ENCODE measurements around the gene STEAP1B. TPM values are rescaled to one million over a fixed set of nuclear protein-coding genes. Genes with fewer than 3 reads are reported as not detected.

STEAP1B gene
- total and polyA plus RNA-seq, 2 of the 4 experiments (the other 2 are of a cell fraction) = 7.9 to 13.8 TPM

DNA sequence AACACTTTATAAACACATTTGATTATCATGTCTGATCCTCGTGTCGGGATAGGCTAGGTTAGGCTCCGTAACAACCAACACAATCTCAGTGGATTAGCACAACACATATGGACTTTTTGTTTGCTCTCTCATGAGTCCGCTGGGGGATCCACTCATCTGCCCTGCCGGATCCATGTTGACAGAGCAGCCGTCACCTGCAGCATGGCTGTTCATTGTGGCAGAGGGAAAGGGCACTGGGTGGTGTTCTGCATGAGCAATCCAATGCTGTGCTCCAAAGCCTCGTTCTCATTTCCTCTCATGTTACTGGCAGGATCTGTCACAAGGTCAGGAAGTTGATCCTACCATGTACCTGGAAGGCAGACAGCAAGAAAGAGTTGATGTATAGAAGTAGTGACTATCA is 80.5 kb downstream of the STEAP1B start:
- no peak overlapping the region for H3K4ac ChIP-seq (ENCODE audit: low read depth, low read length)
- no peak overlapping the region for H4K8ac ChIP-seq (ENCODE audit: low read depth in 2 of 2, low read length in 2 of 2)
- H4K91ac ChIP-seq (ENCODE audit: insufficient read depth, low read depth, low read length) = no peak overlapping the region
- no peaks in the 10 kb centered on the region for H4K20me1 ChIP-seq (ENCODE audit: insufficient read depth, low read length)
- WGBS, 2 experiments (ENCODE audit: extremely low coverage in 2 of 2, insufficient read length in 1 of 2) = 80% methylated on average over 1 of the region's 7 CpGs; no CpG with 5 or more reads in 1 of the 2 experiments
- no TSS peak for BruUV-seq (replicated peaks)
- H3K4me1 ChIP-seq (ENCODE audit: control insufficient read depth, insufficient read depth, low read length) = no peaks in the 10 kb centered on the region
- TF ChIP-seq, protein P1, sequence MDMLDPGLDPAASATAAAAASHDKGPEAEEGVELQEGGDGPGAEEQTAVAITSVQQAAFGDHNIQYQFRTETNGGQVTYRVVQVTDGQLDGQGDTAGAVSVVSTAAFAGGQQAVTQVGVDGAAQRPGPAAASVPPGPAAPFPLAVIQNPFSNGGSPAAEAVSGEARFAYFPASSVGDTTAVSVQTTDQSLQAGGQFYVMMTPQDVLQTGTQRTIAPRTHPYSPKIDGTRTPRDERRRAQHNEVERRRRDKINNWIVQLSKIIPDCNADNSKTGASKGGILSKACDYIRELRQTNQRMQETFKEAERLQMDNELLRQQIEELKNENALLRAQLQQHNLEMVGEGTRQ (IDR thresholded peaks at IDR 0.05; ENCODE audit: low read depth, low read length) = no peak
- TF ChIP-seq FOS (IDR thresholded peaks at IDR 0.05; ENCODE audit: low read depth, low read length) = no peak
- H3K36me3 ChIP-seq (ENCODE audit: control insufficient read depth, insufficient read depth, low read length) = no peaks in the 10 kb centered on the region
- H2AFZ ChIP-seq (replicated peaks; ENCODE audit: low read length, poor library complexity) = no peak overlapping the region
- H3K9me3 ChIP-seq (ENCODE audit: control insufficient read depth, insufficient read depth, low read length) = no peaks in the 10 kb centered on the region
- H3K79me1 ChIP-seq (ENCODE audit: low read depth in 1 of 2, low read length in 2 of 2) = no peaks in the 10 kb centered on the region
- H3K27ac ChIP-seq (ENCODE audit: insufficient read depth, low read length) = no peak overlapping the region
- in situ Hi-C loops (cut with MboI; ENCODE audit: low sequenced_read_pairs) = no loop called here
- H3K4me2 ChIP-seq (ENCODE audit: low read depth, low read length) = no peak overlapping the region
- dilution Hi-C loops (cut with HindIII; ENCODE audit: low sequenced_read_pairs, unreplicated experiment) = no loop called here
- no peak overlapping the region for H2AK5ac ChIP-seq (ENCODE audit: low read depth, low read length)
- ChIA-PET POLR2A (ENCODE audit: unreplicated experiment) (no interaction called here), CTCF (no interaction called here)
- no peak overlapping the region for H4K5ac ChIP-seq (ENCODE audit: low read depth, low read length)
- H3K9me1 ChIP-seq (ENCODE audit: insufficient read depth, low read length) = no peaks in the 10 kb centered on the region
- H2BK20ac ChIP-seq (ENCODE audit: low read depth, low read length) = no peak overlapping the region
- no peak overlapping the region for H3K9ac ChIP-seq (ENCODE audit: low read depth, low read length)
- no peak overlapping the region for H3K18ac ChIP-seq (ENCODE audit: low read depth, low read length)
- H2BK15ac ChIP-seq (ENCODE audit: low read depth, low read length) = no peak overlapping the region
- no peaks in the 10 kb centered on the region for H3K27me3 ChIP-seq (ENCODE audit: control insufficient read depth, insufficient read depth, low read length)
- H3K4me3 ChIP-seq (ENCODE audit: insufficient read depth, low read depth, low read length) = no peak overlapping the region
- H3K14ac ChIP-seq (replicated peaks; ENCODE audit: low read depth, low read length) = no peak overlapping the region
- ATAC-seq (ENCODE audit: low read depth) (no peak), DNase-seq (no peak)
- intact Hi-C loops (cut with micrococcal nuclease) = no loop called here
- H2BK5ac ChIP-seq (ENCODE audit: low read depth, low read length, poor library complexity, severe bottlenecking) = no peak overlapping the region
- no peak overlapping the region for H3K56ac ChIP-seq (ENCODE audit: extremely low read depth, insufficient read depth, low read length)
- H3K23ac ChIP-seq (ENCODE audit: low read depth, low read length) = no peak overlapping the region
- H2AK9ac ChIP-seq (replicated peaks; ENCODE audit: low read depth, low read length, poor library complexity) = no peak overlapping the region
- H2BK120ac ChIP-seq (ENCODE audit: low read depth, low read length) = no peak overlapping the region
